Spinal cord (tissue), 10 donors: ENCODE measurements around the gene KISS1. TPM values are rescaled to one million over a fixed set of nuclear protein-coding genes. Genes with fewer than 3 reads are reported as not detected.

ENCODE experiments used
- DNase-seq, 6 donors: peaks; one replicate each; pipeline versions ENCODE4 v3.0.0 to v3.0.0-alpha.2; 2013 to 2015; ENCODE audit warnings: low spot score in 6 of 6, low read depth in 4 of 6
- H3K27ac ChIP-seq: one replicate; pipeline ENCODE4 v1.5.1; 2013; ENCODE audit warnings: low read depth, low read length, control low read depth
- H3K27me3 ChIP-seq: one replicate; pipeline ENCODE4 v1.6.1; 2013; ENCODE audit warnings: low read length; ENCODE audit not compliant: control insufficient read depth, insufficient read depth
- H3K36me3 ChIP-seq: one replicate; pipeline ENCODE4 v1.6.1; 2013; ENCODE audit warnings: low read length; ENCODE audit not compliant: control insufficient read depth, insufficient read depth
- H3K4me1 ChIP-seq: one replicate; pipeline ENCODE4 v1.6.1; 2013; ENCODE audit warnings: low read length; ENCODE audit not compliant: control insufficient read depth, insufficient read depth
- H3K4me3 ChIP-seq: one replicate; pipeline ENCODE4 v1.5.1; 2013; ENCODE audit warnings: low read depth, low read length, control low read depth
- H3K9me3 ChIP-seq: one replicate; pipeline ENCODE4 v1.6.1; 2013; ENCODE audit warnings: low read length; ENCODE audit not compliant: control insufficient read depth, insufficient read depth
- WGBS: methylation state at CpG from one replicate; pipeline ENCODE4 v1.1.5; 2013; ENCODE audit warnings: missing lambda C conversion rate; ENCODE audit not compliant: insufficient coverage; 5-methylcytosine and 5-hydroxymethylcytosine counted together
- polyA plus RNA-seq, 2 donors: library from polyadenylated mRNA; unstranded; fragments of 120-200 nt; gene quantifications; one replicate each; pipeline ENCODE4 v1.2.1, GENCODE V29; 2013; ENCODE audit not compliant: insufficient read length in 2 of 2
- total RNA-seq, 2 donors: library from RNA; depleted of rRNA in 1 of 2; stranded (reverse); fragments of 120-200 nt in 1 of 2; fragments of >200 nt in 1 of 2; gene quantifications; one replicate each; pipeline versions ENCODE4 v1.2.3 to v1.2.4, GENCODE V29; 2013 to 2014
- donor health status: healthy.

KISS1 gene
- total and polyA plus RNA-seq, 4 donors, result 1.7 to 7.0 (median 2.1) TPM; not detected in 1

DNA sequence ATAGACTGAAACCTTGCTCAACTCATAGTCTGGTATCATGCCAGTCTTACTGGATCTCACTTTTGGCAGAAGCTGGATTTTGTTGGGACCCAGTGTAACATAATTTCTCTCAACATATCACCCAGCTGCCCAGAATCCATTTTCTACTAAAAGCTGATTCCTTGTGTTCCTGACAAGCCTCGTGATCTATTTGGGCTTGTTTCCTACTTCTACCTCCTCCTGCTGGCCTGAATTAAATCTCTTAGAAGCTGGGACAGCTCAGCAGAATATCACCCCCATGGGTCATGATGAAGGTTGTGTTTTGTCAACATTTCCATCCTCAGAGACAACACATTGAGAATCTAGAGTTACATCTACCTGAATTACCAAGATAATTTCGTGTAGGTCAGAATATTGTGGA is 9.8 kb upstream of the KISS1 start:
- no peaks in the 10 kb centered on the region for H3K36me3 ChIP-seq
- no peaks in the 10 kb centered on the region for H3K9me3 ChIP-seq
- no peak overlapping the region for H3K4me3 ChIP-seq
- peaks cover 8% of the 10 kb centered on the region for H3K27me3 ChIP-seq
- no CpG with 5 or more reads among the region's 2 CpGs for WGBS
- peaks cover 5% of the 10 kb centered on the region for H3K4me1 ChIP-seq
- peak in 1 of 6 donors; percentile 34 for DNase-seq
- H3K27ac ChIP-seq, result no peak overlapping the region

DNA sequence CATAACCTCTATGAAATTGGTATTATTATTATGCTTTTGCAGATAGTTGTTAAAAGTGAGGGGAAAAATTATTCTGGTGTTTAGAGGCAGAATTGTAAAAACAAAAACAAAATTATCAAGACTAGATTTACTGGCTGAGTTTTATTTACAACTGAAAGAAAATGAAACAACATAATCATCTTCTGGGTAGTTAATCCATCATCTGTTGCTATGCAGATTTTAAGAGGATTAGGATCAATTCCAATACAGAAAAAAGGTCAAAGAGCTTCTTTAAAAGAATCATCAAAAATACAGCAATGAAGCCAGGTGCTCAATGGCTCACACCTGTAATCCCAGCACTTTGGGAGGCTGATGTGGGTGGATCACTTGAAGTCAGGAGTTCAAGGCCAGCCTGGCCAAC is 9.2 kb upstream of the KISS1 start:
- peaks cover 5% of the 10 kb centered on the region for H3K4me1 ChIP-seq
- no peaks in the 10 kb centered on the region for H3K9me3 ChIP-seq
- H3K27ac ChIP-seq, result no peak overlapping the region
- DNase-seq, result no peak
- H3K36me3 ChIP-seq, result no peaks in the 10 kb centered on the region
- H3K27me3 ChIP-seq, result peaks cover 8% of the 10 kb centered on the region
- H3K4me3 ChIP-seq, result no peak overlapping the region

DNA sequence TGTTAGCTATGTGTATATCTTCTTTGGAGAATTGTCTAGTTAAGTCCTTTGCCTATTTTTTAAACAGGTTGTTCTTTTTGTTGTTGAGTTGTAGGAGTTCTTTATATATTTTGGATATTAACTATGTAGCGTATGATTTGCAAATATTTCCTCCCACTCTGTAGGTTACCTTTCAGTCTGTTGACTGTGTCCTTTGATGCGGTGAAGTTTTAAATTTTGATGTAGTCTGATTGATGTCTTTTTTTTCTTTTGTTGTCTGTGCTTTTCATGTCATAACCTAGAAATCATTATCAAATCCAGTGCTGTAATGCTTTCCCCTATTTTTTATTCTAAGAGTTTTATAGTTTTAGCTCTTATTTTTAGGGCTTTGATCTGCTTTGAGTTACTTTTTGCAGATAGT is 8.7 kb upstream of the KISS1 start:
- Histone ChIP-seq H3K27ac (no peak overlapping the region), H3K36me3 (no peaks in the 10 kb centered on the region), H3K27me3 (peaks cover 8% of the 10 kb centered on the region), H3K9me3 (no peaks in the 10 kb centered on the region), H3K4me1 (peaks cover 5% of the 10 kb centered on the region), H3K4me3 (no peak overlapping the region)
- DNase-seq, result no peak
- no CpG with 5 or more reads among the region's 2 CpGs for WGBS

GRCh38 chr1:204203206-204203767 is 7.0 kb upstream of the KISS1 start:
- H3K27me3 ChIP-seq, result peaks cover 8% of the 10 kb centered on the region
- no peak overlapping the region for H3K4me3 ChIP-seq
- DNase-seq, result no peak
- 88% methylated on average over 4 of the region's 5 CpGs for WGBS
- H3K9me3 ChIP-seq, result no peaks in the 10 kb centered on the region
- no peak overlapping the region for H3K27ac ChIP-seq
- no peaks in the 10 kb centered on the region for H3K36me3 ChIP-seq
- peaks cover 20% of the 10 kb centered on the region for H3K4me1 ChIP-seq

GRCh38 chr1:204202481-204202880 is 6.2 kb upstream of the KISS1 start:
- no peaks in the 10 kb centered on the region for H3K36me3 ChIP-seq
- H3K4me1 ChIP-seq, result peaks cover 21% of the 10 kb centered on the region
- no peak overlapping the region for H3K27ac ChIP-seq
- H3K27me3 ChIP-seq, result peaks cover 8% of the 10 kb centered on the region
- DNase-seq, result no peak
- no peak overlapping the region for H3K4me3 ChIP-seq
- no peaks in the 10 kb centered on the region for H3K9me3 ChIP-seq
- WGBS, result 90% methylated on average over 4 of the region's 4 CpGs

- 74% methylated on average over 8 of the region's 12 CpGs for WGBS
- H3K36me3 ChIP-seq, result no peaks in the 10 kb centered on the region
- H3K4me1 ChIP-seq, result peaks cover 17% of the 10 kb centered on the region
- DNase-seq, result no peak
- H3K27me3 ChIP-seq, result peaks cover 5% of the 10 kb centered on the region
- no peaks in the 10 kb centered on the region for H3K9me3 ChIP-seq
- no peak overlapping the region for H3K27ac ChIP-seq
- no peak overlapping the region for H3K4me3 ChIP-seq
These were observed 5.2 kb upstream of the KISS1 start for GRCh38 chr1:204201348-204202040.

- Histone ChIP-seq H3K4me3 (no peak overlapping the region), H3K27ac (no peak overlapping the region), H3K27me3 (peaks cover 5% of the 10 kb centered on the region), H3K36me3 (no peaks in the 10 kb centered on the region), H3K9me3 (no peaks in the 10 kb centered on the region), H3K4me1 (peaks cover 28% of the 10 kb centered on the region)
- WGBS, result 41% methylated on average over 7 of the region's 9 CpGs
- peak in 1 of 6 donors; percentile 22 for DNase-seq
These were observed 3.3 kb upstream of the KISS1 start for GRCh38 chr1:204199579-204199978.

DNA sequence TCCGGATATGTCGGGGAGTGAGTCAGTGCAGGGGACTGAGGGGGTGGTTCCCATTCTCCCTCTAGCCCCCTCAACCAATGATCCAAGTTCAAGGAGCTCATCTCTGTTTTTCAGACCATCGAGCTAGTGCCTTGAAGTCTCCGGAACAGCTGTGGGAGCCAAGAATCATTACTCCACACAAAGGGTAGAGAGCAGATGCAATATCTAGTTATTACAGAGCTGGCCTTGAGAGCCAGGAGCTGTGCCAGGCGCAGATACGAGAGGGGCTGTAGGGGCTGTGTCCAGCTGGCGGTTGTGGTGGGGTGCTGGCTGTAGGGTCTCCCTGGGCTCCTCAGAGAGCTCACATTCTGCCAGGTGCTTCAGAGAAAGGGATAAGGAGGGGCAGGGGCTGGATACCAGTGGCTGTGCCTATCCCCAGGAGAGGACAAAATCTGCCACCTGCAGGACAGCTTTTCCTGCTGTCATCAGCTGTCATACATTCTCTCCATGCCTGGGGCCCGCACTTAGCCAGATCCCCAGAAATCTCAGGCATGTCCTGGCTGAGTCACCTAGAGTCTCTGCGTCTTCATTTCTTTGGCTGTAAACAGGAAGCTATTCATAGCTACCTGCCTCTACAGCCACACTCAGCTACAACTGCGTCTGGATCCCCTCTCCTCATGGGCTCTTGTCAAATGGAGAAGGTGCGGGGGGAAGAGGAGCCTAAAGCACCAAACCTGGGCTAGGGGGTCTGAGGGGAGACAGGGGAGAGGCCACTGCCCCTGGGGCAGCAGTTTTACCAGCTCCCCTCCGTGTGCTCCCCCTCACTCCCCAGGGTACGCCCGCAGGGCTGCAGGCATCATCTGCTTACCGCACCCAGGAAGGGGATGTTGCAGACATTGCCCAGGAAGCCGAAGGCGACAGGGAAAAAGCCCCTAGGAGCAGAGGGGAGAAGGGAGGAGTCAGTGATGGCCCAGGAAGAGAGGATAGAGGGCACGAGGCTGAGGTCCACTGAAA is 2.4 kb upstream of the KISS1 start:
- H3K9me3 ChIP-seq, result no peaks in the 10 kb centered on the region
- peaks cover 33% of the 10 kb centered on the region for H3K4me1 ChIP-seq
- DNase-seq, result peak in 1 of 6 donors; percentile 53
- H3K36me3 ChIP-seq, result no peaks in the 10 kb centered on the region
- peaks cover 3% of the 10 kb centered on the region for H3K27me3 ChIP-seq
- 71% methylated on average over 8 of the region's 18 CpGs for WGBS
- no peak overlapping the region for H3K27ac ChIP-seq
- no peak overlapping the region for H3K4me3 ChIP-seq

GRCh38 chr1:204197068-204197467 is 777 bp upstream of the KISS1 start:
- Histone ChIP-seq H3K9me3 (no peaks in the 10 kb centered on the region), H3K4me3 (no peak overlapping the region), H3K27me3 (peaks cover 6% of the 10 kb centered on the region), H3K4me1 (peaks cover 39% of the 10 kb centered on the region), H3K27ac (no peak overlapping the region), H3K36me3 (no peaks in the 10 kb centered on the region)
- WGBS, result 82% methylated on average over 4 of the region's 5 CpGs
- DNase-seq, result no peak
